ENCODE results near the gene TUFM.
A peak's percentile ranks its signal among the peaks of the same experiment; 100 is the strongest.
"Not testable (repeated sequence)": the region's sequence is repeated elsewhere in the genome, so short reads cannot be mapped to it uniquely, and the experiment has no call there.

TUFM gene

DNA sequence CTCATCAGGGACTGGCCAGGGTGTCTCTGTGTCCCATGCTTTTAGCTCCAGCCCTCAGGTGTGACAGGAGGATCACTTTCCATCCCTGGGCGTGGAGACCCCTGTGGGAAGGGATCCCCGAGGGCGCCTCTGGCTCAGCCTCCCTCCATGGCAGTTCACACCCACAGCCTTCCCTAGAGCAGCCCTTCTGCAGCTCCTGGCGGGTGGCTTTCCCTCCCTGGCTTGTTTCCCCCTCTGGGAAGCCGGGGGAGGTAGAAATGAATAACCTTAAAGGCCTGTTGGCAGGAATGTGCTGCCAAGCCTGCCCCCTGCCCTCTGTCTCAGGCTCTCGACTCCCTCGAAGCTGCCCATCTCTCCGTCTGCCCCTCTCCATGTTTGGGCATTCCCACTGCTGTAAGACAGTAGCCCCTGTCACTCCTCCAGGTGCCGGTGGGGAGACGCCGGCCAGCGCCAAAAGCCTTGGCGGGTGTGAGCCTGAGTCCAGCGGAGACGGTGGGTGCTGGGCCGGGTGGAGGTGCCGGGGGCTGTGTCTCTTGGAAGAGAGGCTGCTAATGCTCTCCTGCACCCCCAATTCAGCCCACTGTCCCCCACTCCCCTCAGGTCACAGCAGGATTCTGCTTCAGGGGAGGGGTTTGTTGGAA is 30.0 kb upstream of the TUFM start:
- FAIRE-seq (no peak), DNase-seq (ENCODE audit: insufficient read length, low spot score) (no peak)

- FAIRE-seq = no peak
- no peak for DNase-seq (ENCODE audit: insufficient read length, low spot score)
Observed at GRCh38 chr16:28875134-28876018, 29.2 kb upstream of the TUFM start.

DNA sequence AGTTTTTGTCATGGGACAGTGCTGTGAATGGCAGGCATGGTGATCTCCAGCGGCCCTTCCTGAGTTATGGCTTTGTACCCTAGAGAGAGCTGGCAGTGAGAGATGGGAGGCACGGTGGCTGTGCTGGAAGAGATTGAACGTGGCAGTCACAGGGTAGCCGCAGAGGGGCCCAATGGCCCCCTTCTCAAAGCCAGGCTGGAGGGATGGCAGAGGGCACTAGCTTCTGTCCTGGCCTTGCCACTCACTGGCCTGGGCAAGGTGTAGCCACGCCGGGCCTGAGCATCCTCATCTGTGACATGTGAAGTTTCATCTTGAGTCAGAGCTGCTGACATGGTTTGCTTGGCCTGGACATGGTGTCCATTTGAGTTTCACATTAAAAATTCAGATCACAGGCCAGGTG is 28.3 kb upstream of the TUFM start:
- FAIRE-seq = no peak
- no peak for DNase-seq (ENCODE audit: insufficient read length, low spot score)

DNA sequence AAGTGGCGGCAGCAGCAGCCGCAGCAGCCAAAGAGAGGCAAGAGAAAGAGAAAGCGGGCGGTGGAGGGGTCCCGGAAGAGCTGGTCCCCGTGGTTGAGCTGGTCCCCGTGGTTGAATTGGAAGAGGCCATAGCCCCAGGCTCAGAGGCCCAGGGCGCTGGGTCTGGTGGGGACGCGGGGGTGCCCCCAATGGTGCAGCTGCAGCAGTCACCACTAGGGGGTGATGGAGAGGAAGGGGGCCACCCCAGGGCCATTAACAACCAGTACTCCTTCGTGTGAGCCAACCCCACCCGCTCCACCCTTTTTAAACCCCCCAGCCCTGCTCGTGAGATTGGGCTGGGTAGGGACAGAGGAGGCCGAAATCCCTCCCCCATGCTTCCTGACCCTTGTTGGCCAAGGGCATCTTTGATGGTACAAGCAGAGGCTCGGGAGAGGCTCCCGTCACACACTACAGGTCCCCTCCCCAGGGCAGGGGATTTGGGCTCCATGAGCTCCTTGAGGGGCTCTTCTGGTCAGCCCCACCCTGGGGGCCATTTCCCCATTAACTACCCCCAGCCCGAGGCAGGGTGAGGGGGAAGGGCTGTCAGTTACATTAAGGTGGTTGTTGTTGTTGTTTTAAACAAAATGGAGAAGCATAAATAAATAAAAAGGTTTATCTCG is 27.5 kb upstream of the TUFM start:
- FAIRE-seq (peak; percentile 35), DNase-seq (ENCODE audit: insufficient read length, low spot score) (peak; percentile 73)

DNA sequence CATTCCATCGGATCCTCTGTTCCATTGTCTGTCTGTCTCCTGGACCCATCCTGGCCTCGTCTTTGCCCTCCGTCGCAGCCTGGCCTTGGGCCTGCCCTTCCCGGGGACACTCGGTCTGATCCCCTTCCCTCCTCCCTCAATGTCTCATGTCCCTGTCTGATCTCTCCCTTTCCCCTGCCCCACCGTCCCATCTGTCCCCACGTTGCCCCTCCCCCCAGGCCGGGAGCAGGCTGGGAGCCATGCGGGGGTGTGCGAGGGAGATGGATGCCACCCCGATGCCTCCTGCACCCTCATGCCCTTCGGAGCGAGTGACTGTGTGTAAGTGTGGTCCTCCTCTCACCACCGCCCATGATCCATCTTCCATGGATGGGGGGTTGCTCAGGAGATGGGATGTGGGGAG is 26.8 kb upstream of the TUFM start:
- FAIRE-seq = no peak

GRCh38 chr16:28869201-28869600 is 23.1 kb upstream of the TUFM start:
- no peak for FAIRE-seq
- no peak for DNase-seq (ENCODE audit: insufficient read length, low spot score)

More for the DNA sequence above, 26.8 kb upstream of the TUFM start:
- no peak for DNase-seq (ENCODE audit: insufficient read length, low spot score)

- FAIRE-seq; DNase-seq (ENCODE audit: insufficient read length, low spot score): not testable (repeated sequence)
Observed at GRCh38 chr16:28867646-28868045, 21.5 kb upstream of the TUFM start.

DNA sequence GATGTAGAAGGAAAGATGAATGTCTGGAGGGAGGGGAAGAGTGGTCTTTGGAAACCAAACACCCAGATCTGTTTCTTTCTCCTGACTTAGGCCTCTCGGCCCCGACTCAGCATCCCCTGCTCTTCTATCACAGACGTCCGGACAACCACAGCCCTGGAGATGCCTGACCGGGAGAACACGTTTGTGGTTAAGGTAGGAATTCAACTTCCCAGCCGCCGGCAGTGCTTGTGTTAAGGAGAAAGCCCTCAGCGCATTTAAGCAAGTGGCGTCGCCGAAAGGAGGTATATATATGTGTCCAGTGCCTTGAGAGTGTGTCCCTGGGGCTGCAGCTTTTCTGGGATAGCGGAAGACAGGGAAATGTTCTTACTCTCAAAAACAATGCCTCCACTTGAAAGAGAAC is 21.1 kb upstream of the TUFM start:
- DNase-seq (ENCODE audit: insufficient read length, low spot score) (no peak), FAIRE-seq (no peak)

DNA sequence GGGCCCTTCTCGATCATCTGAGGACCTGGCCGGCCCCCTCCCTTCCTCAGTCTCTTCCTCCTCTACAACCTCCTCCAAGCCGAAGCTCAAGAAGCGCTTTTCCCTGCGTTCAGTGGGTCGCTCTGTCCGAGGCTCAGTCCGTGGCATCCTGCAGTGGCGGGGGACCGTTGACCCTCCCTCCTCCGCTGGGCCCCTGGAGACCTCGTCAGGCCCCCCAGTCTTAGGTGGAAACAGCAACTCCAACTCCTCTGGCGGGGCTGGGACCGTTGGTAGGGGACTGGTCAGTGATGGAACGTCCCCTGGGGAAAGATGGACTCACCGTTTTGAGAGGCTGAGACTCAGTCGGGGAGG is 20.3 kb upstream of the TUFM start:
- DNase-seq (ENCODE audit: insufficient read length, low spot score) (no peak), FAIRE-seq (no peak)

DNA sequence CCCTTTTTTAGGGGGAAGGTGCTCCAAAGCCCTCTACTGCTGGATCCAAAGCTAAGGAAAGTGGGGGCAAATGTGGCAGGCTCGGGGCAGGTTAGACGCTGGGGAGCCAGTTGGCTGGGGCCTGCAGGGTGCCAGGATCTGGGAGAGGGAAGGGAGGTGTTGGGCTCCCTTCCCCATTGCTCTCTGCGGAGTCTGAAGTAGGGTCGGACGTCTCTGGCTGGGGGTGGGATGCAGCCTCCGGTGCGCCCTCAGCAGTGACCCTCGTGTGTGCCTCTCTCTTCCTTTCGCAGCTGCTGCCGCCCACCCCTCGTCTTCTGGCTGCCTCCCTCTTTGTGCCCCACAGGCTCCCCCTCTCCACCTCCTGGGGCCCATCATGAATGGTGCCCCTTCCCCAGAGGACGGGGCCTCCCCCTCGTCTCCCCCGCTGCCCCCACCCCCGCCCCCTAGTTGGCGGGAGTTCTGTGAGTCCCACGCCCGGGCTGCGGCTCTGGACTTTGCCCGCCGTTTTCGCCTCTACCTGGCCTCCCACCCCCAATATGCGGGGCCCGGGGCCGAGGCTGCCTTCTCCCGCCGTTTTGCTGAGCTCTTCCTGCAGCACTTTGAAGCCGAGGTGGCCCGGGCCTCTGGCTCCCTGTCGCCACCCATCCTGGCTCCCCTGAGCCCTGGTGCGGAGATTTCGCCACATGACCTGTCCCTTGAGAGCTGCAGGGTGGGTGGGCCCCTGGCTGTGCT is 19.7 kb upstream of the TUFM start:
- DNase-seq (ENCODE audit: insufficient read length, low spot score) (no peak), FAIRE-seq (no peak)

GRCh38 chr16:28865001-28865688 is 19.0 kb upstream of the TUFM start:
- no peak for DNase-seq (ENCODE audit: insufficient read length, low spot score)
- no peak for FAIRE-seq

GRCh38 chr16:28863929-28864793 is 18.0 kb upstream of the TUFM start:
- FAIRE-seq (peak; percentile 51), DNase-seq (ENCODE audit: insufficient read length, low spot score) (no peak)

DNA sequence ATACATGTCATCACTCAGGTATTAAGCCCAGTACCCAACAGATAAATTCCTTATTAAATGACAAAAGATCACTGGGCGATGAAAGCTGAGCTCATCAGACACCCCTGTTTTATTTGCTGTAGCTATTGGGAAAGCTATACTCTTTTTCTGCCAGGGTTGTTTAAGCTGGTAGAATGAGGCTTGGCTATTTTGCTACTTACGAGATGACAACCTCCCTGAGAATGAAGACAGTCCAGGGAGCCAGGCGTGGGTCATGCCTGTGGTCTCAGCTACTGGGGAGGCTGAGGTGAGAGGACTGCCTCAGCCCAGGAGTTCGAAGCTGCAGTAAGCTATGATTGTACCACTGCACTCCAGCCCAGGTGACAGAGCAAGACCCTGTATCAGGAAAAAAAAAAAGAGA is 13.2 kb upstream of the TUFM start:
- no peak for DNase-seq (ENCODE audit: insufficient read length, low spot score)
- FAIRE-seq = no peak

DNA sequence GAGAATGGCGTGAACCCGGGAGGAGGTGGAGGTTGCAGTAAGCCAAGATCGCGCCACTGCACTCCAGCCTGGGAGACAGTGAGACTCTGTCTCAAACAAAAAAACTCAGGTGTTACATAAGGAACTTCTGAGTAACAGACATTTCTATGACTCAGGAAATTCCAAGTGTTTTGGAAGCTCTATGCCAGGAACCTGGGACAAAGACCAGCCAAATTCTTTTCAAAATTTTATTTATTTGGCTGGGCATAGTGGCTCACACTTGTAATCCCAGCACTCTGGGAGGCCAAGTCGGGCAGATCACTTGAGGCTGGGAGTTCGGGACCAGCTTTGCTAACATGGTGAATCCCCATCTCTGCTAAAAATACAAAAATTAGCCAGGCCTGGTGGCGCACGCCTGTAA is 12.3 kb upstream of the TUFM start:
- FAIRE-seq = no peak

DNA sequence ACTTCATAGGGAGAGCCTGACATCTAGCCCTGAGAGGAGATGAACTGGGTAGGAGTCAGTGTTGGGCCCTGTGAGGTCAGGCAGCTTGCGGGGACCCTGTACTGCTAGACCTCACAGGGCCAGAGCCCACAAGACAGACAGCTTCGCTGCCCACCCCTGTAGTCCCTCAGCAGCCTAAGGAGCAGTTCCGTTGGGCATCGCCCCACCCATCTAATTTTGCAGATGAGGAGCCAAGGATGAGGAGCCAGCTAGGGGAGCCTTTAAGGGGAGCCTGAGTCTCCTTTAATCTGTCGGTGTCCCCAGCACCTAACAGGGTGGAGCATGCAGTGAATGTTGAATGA is 755 bp upstream of the TUFM start:
- DNase-seq (ENCODE audit: insufficient read length, low spot score) (no peak), FAIRE-seq (no peak)

More for the DNA sequence above, 12.3 kb upstream of the TUFM start:
- DNase-seq (ENCODE audit: insufficient read length, low spot score) = no peak

DNA sequence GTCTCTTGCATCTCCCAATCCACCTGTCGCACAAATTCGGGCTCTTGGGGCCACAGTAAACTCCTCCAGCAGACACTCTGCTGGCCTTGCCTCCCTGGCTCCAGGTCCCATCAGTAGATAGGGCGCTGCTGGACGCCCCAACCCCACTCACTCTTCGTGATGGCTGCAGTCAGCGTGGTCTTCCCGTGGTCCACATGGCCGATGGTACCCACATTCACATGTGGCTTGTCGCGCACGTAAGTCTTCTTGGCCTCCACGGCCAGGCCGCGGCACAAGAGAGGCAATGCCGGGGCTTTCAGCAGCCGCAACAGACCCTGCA is 428 bp downstream of the TUFM start:
- no peak for FAIRE-seq
- DNase-seq (ENCODE audit: insufficient read length, low spot score) = no peak

GRCh38 chr16:28845293-28845692 is 855 bp downstream of the TUFM start:
- peak; percentile 69 for FAIRE-seq
- no peak for DNase-seq (ENCODE audit: insufficient read length, low spot score)

- DNase-seq (ENCODE audit: insufficient read length, low spot score) (no peak), FAIRE-seq (no peak)
Observed at GRCh38 chr16:28844226-28844885, 1.8 kb downstream of the TUFM start.

GRCh38 chr16:28843766-28844165 is 2.4 kb downstream of the TUFM start:
- FAIRE-seq = no peak
- DNase-seq (ENCODE audit: insufficient read length, low spot score) = no peak

All from GM19239 (cell line).